ENCODE results near the gene TPPP.
"Not testable (repeated sequence)": the region's sequence is repeated elsewhere in the genome, so short reads cannot be mapped to it uniquely, and the experiment has no call there.

Gene TPPP

GRCh38 chr5:693271-694041, at the start of gene TPPP:
TPPP (minus strand) TSS chr5:693352; CDS start chr5:678060, 15,292 bp downstream.
- peak; percentile 48 to 61 for DNase-seq

DNA sequence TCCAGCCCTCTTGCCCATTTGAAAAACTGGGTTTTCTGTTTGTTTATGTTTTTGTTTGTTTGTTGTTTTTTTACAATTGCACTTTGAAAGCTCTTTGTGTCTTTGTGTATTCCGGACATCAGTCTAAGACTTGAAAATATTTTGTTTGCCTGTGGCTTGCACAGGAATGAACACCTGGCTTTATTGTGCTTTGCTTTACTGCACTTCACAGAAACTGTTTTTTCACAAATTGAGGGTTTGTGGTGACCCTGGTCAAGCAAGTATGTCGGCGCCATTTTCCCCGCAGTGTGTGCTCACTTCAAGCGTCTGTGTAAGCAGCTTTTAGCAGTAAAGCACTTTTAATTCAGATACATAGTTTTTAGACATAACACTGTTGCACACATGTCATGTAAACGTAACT, 49.1 kb upstream of the TPPP start:
- not testable (repeated sequence) for DNase-seq

DNA sequence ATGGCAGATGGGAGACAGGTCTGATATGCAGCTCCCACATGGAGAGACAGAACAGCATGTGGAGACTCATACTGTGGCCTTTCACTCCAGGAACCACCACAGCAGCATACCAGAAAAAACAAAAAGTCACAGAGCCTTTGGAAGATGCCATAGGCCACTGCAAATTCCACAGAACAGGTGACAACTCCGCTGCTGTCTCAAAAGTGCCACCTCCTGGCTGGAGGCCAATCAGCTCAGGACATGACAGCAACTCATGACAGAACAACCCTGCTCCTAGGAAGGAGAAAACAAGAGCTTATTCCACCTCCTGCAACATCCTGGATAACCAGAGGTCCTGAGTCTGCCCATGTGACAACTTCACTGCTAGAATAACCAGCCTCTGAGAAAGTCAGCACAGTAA, 41.0 kb upstream of the TPPP start:
- DNase-seq: not testable (repeated sequence)

DNA sequence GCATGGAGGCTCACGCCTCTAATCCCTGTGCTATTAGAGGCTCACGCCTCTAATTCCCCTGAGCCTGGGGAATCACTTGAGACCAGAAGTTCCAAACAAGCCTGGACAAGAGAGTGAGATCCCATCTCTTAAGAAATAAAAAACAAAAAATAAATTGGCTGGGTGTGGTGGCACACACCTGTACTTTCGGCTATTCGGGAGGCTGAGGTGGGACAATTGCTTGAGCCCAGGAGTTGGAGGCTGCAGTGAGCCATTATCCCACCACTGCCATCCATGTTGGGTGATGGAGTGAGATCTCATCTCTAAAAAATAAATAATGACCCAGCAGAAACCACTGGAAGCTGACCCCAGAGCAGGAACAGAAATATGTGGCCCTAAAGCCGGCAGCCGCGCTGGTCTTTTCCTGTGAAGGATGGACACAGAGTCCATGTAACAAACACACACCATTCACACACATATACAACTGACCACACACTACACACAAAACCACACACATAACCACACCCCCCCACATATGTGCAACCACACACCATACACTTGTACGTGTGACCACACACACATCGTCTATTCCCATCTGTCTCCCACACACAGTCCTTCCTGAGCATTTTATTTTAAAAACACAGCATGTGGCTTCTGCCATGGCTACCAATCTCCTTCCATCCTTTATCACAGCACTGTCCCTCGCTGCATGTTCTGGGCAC, 39.8 kb upstream of the TPPP start:
- not testable (repeated sequence) for DNase-seq

DNA sequence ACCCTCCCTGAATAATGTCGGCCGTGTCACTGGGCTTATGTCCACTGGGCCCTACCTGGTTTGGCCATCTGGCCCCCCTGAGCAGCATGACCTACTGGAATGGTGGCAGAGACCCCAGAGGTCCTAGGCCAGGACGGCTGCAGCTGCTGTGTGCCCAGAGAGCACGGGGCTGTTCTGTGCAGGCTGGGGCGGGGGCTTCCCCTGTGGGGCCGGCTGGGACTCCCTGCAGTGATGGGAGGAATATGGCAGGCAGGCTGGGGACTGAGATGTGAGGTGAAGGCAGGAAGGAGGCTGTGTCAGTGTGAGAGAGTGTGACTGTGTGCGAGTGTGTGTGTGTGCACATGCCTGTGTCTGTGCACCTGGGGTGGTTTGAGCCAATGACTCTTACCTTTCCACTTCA, 36.1 kb upstream of the TPPP start:
- not testable (repeated sequence) for DNase-seq

GRCh38 chr5:727087-727486, 33.9 kb upstream of the TPPP start:
- DNase-seq: not testable (repeated sequence)

DNA sequence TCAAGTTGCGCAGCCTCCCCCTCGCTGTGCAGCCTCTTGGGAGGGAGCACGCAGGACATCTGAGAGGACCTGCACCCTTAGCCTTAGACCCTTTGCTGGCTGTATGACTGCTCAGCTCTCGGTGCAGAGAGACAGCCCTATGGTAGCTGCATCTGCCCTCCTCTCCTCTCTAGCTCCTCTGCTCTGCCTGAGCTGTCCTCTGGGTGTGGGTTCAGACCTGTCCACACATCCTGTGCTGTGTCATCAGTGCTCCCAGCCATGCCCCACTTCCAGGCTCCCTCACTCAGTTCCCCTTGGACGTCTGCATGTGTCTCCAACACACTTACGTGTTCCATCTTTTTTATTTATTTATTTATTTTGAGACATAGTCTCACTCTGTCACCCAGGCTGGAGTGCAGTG, 30.7 kb upstream of the TPPP start:
- not testable (repeated sequence) for DNase-seq

DNA sequence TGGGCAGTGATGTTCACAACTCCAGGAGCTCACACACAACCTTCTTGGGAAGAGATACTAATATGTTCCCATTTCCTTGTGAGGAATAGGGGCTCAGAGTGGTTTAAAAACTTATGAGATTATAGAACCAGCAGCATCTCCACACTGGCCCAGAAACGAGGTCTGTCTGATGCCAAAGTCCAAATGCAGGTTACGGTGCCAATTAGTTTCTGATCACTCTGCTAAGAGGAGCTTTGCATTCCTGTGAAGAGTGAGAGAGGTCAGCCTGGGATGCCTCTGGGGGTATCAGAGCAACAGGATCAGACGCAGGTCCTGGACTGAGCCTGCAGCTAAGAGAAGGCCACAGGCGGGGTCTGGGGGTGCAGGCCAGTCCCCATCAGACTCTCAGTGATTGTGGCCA, 30.2 kb upstream of the TPPP start:
- not testable (repeated sequence) for DNase-seq

- DNase-seq: not testable (repeated sequence)
These were observed 26.2 kb upstream of the TPPP start for GRCh38 chr5:719379-719778.

DNA sequence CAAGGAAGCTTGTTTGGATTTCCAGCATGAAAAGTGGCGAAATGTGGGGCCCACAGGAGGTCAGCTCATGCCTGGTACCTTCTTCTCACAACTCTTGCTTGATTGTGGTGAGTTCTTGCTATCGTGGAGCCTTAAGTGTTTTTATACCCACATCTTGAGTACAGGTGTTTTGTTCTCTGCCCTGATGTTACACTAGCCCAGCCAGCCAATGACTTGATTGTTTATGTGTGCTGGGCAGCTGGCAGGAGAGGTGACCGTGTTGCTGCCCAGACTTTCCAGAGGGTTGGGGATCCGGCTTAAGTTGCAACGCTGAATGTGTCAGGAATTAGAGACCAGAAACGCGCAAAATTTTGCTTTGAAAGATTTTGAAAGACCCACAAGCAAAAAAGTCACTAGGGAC, 24.0 kb upstream of the TPPP start:
- no peak for DNase-seq

GRCh38 chr5:716740-717139, 23.6 kb upstream of the TPPP start:
- not testable (repeated sequence) for DNase-seq

DNA sequence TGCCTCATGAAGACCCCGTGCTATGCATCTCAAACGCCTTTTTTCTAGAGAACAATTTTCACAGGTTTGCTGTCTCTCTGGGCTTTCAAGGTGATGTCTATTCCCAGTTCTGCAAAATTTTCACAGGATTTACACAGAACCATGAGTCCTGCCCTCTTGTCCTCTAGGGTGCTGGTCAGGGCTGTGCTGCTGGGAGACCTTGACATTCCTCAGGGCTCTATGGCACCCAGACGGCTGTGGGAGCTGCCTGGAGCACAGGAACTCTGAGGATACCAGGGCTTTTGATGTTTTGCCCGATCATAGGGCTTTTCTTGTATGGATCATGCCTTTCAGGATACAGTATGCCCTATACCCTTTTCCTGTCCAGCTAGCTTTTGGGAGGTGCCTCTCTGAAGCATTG, 22.5 kb upstream of the TPPP start:
- DNase-seq: not testable (repeated sequence)

DNA sequence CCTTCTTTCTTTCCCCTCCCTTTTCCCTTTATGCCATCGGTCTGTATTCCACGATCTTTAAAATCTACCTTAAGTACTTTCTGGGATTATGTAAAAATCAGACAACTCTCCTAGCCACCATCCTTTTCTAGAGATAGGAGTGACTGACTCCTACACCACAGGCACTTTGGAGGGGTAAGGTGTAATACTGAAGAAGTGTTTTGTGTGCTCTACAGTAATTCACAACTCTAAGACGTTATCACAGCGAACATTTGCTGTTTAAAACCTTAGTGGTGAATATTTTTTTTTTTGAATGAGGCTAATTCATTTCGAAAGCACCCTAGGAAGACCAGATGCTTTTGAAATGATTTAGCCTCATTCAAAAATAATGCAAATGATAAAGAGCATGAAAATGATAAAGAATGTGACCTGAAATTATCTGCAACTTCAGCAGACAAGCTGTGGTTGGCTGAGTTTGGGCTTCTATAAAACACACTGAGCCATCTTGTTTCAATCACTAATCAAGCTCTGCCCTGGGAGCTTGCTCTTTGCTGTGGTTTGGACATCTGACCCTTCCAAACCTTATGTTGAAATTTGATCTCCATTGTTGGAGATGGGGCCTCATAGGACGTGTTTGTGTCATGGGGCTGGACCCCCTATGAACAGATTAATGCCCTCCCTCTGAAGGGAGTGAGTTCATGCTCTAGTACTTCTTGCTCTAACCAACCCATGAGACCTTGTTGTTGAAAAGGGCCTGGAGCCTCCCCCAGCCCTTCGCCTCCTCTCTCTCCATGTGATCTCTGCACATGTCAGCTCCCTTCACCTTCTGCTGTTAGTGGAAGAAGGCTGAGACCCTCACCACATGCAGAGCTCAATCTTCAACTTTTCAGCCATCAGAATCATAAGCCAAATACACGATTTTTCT, 21.3 kb upstream of the TPPP start:
- DNase-seq: not testable (repeated sequence)

GRCh38 chr5:713686-714085, 20.5 kb upstream of the TPPP start:
- DNase-seq: not testable (repeated sequence)

DNA sequence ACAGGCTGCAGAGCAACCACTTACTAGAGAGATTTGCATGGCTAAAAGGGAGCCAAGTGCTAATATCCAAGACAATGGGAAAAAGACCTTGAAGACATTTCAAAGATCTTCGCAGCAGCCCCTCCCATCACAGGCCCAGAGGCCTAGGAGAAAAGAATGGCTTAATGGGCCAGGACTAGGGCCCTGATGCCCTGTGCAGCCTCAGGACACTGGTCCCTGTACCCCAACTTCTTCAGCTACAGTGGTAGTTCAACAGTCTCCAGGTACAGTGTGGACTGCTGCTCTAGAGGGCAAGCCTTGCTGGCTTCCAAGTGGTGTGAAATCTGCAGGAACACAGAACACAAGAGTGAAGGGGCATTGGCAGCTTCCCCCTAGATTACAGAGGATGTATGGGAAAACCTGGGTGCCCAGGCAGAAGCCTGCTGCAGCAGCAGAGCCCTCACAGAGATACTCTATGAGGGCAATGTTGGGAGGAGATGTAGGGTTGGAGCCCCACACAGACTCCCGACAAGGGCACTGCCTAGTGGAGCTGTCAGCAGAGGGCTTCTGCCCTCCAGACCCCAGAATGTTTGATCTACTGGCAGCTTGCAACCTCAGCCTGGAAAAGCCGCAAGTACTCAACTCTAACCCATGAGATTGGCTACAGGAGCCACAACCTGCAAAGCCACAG, 15.8 kb upstream of the TPPP start:
- DNase-seq: not testable (repeated sequence)

DNA sequence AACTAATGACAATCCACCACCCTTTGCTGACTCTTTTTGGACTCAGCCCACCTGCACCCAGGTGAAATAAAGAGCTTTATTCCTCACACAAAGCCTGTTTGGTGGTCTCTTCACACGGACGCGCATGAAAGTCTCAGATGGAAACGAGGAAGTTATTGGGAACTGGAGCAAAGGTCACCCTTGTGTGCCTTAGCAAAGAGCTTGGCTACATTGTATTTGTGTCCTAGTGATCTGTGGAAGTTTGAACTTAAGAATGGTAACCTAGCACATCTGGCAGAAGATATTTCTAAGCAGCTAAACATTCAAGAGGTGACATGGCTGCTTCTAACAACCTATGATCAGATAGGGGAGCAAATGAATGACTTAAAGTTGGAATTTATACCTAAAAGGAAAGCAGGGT, 15.2 kb upstream of the TPPP start:
- not testable (repeated sequence) for DNase-seq

DNA sequence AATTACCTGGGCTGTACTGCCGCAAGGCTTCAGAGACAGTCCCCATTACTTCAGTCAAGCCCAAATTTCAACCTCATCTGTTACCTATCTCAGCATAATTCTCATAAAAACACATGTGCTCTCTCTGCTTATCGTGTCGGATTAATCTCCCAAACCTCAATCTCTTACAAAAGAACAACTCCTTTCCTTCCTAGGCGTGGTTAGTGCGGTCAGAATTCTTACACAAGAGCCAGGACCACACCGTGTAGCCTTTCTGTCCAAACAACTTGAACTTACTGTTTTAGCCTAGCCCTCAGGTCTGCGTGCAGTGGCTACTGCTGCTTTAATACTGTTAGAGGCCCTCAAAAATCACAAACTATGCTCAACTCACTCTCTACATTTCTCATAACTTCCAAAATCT, 13.0 kb upstream of the TPPP start:
- not testable (repeated sequence) for DNase-seq

- not testable (repeated sequence) for DNase-seq
These were observed 3.9 kb upstream of the TPPP start for GRCh38 chr5:696753-697702.

DNA sequence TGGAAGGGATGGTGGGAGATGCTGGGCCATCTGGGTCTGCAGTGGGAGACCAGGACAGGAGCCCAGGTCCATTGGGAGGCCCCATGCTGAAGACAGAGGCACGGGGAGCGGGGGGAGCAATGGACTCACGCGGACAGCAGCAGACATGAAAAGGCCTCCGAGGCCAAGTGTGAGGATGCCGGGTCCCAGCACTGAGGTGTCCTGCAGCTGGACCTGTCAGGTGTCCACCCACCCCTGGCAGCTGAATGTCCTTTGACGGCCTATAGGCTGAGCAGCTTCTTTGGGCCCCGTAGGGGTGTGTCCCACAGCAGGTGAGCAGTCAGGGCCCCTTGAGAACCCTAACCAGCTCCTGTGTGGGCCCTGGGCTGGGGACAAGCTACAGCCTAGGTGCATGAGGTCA, 3.0 kb upstream of the TPPP start:
- DNase-seq: not testable (repeated sequence)

GRCh38 chr5:695475-695874, 2.3 kb upstream of the TPPP start:
- not testable (repeated sequence) for DNase-seq

DNA sequence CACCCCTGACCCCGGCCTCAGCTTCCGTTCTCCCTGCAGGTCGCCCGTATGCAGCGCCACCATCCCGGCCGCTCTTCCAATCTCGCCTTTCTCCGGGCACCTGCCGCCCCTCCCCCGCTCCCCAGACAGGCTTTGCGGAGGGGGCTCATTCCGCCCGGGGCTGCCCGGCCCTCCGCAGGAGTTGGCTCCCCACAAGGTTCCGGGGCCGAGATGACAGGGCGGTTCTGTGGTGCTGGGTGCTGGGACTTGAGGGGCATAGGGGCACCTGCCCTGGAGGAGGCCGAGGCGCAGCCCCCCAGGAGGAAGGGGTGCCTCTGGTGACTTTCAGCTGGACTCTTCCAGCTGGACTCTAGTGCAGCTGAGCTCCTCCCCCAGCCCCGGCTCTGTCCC, 885 bp upstream of the TPPP start:
- DNase-seq: not testable (repeated sequence)
